ENCODE measurements around the gene ZNF135. TPM values are rescaled to one million over a fixed set of nuclear protein-coding genes. Genes with fewer than 3 reads are reported as not detected.

The ZNF135 gene
- total RNA-seq, 2 donors from 2014 or later = 9.3 to 12.0 TPM

DNA sequence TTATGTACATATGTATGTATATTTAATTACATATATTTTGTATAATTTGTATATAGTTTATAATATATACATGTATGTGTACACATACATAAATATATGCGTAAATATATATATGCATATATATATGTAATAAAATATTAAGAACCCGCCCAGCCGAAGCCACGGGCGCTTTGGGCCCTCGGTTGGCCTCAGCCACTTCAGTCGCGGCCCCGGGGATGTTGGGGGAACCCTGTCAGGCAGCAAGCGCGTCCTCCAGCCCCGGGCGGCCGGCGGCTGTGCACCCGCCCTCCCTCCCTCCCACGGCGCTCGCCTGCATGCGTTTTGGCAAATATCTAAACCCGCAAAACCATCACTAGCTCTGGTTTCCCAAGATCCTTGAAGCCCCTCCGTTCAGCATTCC lies 48.6 kb upstream of the ZNF135 start:
- Histone ChIP-seq H3K9ac (ENCODE audit: extremely low read depth, low read length, poor library complexity, severe bottlenecking) (no peak overlapping the region), H3K27ac (ENCODE audit: low read depth, low read length) (no peak overlapping the region), H3K27me3 (ENCODE audit: control insufficient read depth, insufficient read depth, low read length, poor library complexity, severe bottlenecking) (no peaks in the 10 kb centered on the region), H3K36me3 (ENCODE audit: control insufficient read depth, insufficient read depth, low read length) (peaks cover 21% of the 10 kb centered on the region), H3K4me1 (ENCODE audit: control insufficient read depth, insufficient read depth, low read length) (no peaks in the 10 kb centered on the region), H3K4me3 (ENCODE audit: low read length) (no peak overlapping the region), H3K9me3 (ENCODE audit: control insufficient read depth, low read length) (peaks cover 69% of the 10 kb centered on the region)
- peaks cover 17% of the 10 kb centered on the region for H3K4me1 Mint-ChIP-seq
- no peak overlapping the region for H3K4me3 Mint-ChIP-seq
- 93 to 100% methylated on average over 2 to 21 of the region's 22 CpGs for WGBS, 2 experiments (ENCODE audit: insufficient coverage in 1 of 2, insufficient read length in 1 of 2)
- TF ChIP-seq, protein P1, sequence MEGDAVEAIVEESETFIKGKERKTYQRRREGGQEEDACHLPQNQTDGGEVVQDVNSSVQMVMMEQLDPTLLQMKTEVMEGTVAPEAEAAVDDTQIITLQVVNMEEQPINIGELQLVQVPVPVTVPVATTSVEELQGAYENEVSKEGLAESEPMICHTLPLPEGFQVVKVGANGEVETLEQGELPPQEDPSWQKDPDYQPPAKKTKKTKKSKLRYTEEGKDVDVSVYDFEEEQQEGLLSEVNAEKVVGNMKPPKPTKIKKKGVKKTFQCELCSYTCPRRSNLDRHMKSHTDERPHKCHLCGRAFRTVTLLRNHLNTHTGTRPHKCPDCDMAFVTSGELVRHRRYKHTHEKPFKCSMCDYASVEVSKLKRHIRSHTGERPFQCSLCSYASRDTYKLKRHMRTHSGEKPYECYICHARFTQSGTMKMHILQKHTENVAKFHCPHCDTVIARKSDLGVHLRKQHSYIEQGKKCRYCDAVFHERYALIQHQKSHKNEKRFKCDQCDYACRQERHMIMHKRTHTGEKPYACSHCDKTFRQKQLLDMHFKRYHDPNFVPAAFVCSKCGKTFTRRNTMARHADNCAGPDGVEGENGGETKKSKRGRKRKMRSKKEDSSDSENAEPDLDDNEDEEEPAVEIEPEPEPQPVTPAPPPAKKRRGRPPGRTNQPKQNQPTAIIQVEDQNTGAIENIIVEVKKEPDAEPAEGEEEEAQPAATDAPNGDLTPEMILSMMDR (conservative IDR thresholded peaks at IDR 0.05) = no peak
- H3K36me3 Mint-ChIP-seq (ENCODE audit: low read depth) = peaks cover 61% of the 10 kb centered on the region
- DNase-seq = no peak
- peaks cover 85% of the 10 kb centered on the region for H3K9me3 Mint-ChIP-seq
- H3K27ac Mint-ChIP-seq = no peak overlapping the region
- H3K27me3 Mint-ChIP-seq (ENCODE audit: insufficient read depth) = no peaks in the 10 kb centered on the region

DNA sequence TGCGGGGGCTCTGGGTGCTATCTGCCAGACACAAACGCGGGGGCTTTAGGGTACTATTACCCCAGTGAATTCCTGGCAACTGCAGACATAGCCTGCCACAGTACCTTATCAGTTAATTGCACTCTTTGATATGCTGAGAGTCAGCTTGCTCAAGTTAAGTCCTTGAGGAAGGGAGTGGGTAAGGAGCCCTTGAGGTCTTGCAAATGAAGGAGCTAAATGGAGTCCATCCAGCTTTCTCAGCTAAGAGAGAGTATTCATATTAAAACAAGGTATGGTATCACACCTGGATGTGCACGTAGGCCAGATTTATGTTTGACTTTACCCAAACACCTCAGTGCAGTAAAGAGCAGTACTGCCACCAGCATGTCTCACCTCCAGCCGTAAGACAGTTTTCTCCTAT lies 44.9 kb upstream of the ZNF135 start:
- peaks cover 17% of the 10 kb centered on the region for H3K4me1 Mint-ChIP-seq
- peaks cover 69% of the 10 kb centered on the region for H3K9me3 Mint-ChIP-seq

DNA sequence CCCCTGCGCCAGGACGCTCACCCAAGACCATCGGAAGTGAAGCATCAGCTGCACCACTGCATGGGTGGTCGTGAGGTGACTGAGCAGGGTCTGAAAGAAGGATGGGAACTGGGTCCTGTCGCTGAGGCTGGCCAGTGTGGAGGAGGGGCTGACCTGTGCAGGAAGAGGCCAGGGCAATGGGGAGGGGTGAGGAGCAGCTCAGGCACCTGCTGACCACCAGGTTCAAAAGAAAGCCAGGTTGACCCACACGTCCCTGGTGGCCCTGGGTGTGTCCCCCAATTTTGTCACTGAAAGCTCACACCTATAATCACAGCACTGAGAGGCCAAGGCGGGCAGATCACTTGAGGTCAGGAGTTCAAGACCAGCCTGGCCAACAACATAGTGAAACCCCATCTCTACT lies 39.0 kb upstream of the ZNF135 start:
- peaks cover 45% of the 10 kb centered on the region for H3K9me3 ChIP-seq (ENCODE audit: control insufficient read depth, low read length)
- H3K4me3 ChIP-seq (ENCODE audit: low read length) = no peak overlapping the region
- DNase-seq = no peak
- H3K4me3 Mint-ChIP-seq = no peak overlapping the region
- no peak overlapping the region for H3K9ac ChIP-seq (ENCODE audit: extremely low read depth, low read length, poor library complexity, severe bottlenecking)
- H3K27me3 ChIP-seq (ENCODE audit: control insufficient read depth, insufficient read depth, low read length, poor library complexity, severe bottlenecking) = no peaks in the 10 kb centered on the region
- H3K36me3 Mint-ChIP-seq (ENCODE audit: low read depth) = peaks cover 5% of the 10 kb centered on the region
- H3K27ac ChIP-seq (ENCODE audit: low read depth, low read length) = no peak overlapping the region
- TF ChIP-seq, protein P1 (conservative IDR thresholded peaks at IDR 0.05) = no peak
- WGBS, 2 experiments (ENCODE audit: insufficient coverage in 1 of 2, insufficient read length in 1 of 2) = 69 to 72% methylated on average over 5 to 7 of the region's 7 CpGs
- H3K36me3 ChIP-seq (ENCODE audit: control insufficient read depth, insufficient read depth, low read length) = no peaks in the 10 kb centered on the region
- peaks cover 62% of the 10 kb centered on the region for H3K9me3 Mint-ChIP-seq
- H3K4me1 Mint-ChIP-seq = no peaks in the 10 kb centered on the region
- no peak overlapping the region for H3K27ac Mint-ChIP-seq
- peaks cover 32% of the 10 kb centered on the region for H3K27me3 Mint-ChIP-seq (ENCODE audit: insufficient read depth)
- H3K4me1 ChIP-seq (ENCODE audit: control insufficient read depth, insufficient read depth, low read length) = no peaks in the 10 kb centered on the region

More for the DNA sequence above, 44.9 kb upstream of the ZNF135 start:
- H3K4me3 ChIP-seq (ENCODE audit: low read length) = no peak overlapping the region
- TF ChIP-seq, protein P1 (conservative IDR thresholded peaks at IDR 0.05) = no peak
- 67 to 78% methylated on average over 4 to 5 of the region's 5 CpGs for WGBS, 2 experiments (ENCODE audit: insufficient coverage in 1 of 2, insufficient read length in 1 of 2)
- no peak overlapping the region for H3K27ac ChIP-seq (ENCODE audit: low read depth, low read length)
- no peaks in the 10 kb centered on the region for H3K27me3 ChIP-seq (ENCODE audit: control insufficient read depth, insufficient read depth, low read length, poor library complexity, severe bottlenecking)
- Mint-ChIP-seq H3K27ac (peak overlapping the region; percentile 74), H3K27me3 (ENCODE audit: insufficient read depth) (peaks cover 13% of the 10 kb centered on the region), H3K4me3 (peak overlapping the region; percentile 13), H3K36me3 (ENCODE audit: low read depth) (peaks cover 34% of the 10 kb centered on the region)
- peaks cover 52% of the 10 kb centered on the region for H3K9me3 ChIP-seq (ENCODE audit: control insufficient read depth, low read length)
- no peak overlapping the region for H3K9ac ChIP-seq (ENCODE audit: extremely low read depth, low read length, poor library complexity, severe bottlenecking)
- no peaks in the 10 kb centered on the region for H3K4me1 ChIP-seq (ENCODE audit: control insufficient read depth, insufficient read depth, low read length)
- H3K36me3 ChIP-seq (ENCODE audit: control insufficient read depth, insufficient read depth, low read length) = no peaks in the 10 kb centered on the region
- DNase-seq = no peak

Data from endodermal cell (in vitro differentiated cells).